Fibroblast of mammary gland (primary cell): ENCODE data around the gene REV1.
"Not testable (repeated sequence)": the region's sequence is repeated elsewhere in the genome, so short reads cannot be mapped to it uniquely, and the experiment has no call there.

Experiments
- DNase-seq: peaks from one replicate; pipeline ENCODE4 v3.0.0-alpha.2; 2010; ENCODE audit warnings: low read depth
- H3K4me3 ChIP-seq: 2 replicates; pipeline ENCODE4 v1.5.1; 2011; ENCODE audit warnings: low read depth, mild to moderate bottlenecking, low read length, moderate library complexity; ENCODE audit not compliant: control insufficient read depth
- TF ChIP-seq, protein P1 (sequence below): conservative IDR thresholded peaks from 2 replicates; pipeline ENCODE4 v1.5.1; 2011; ENCODE audit warnings: low read depth, low read length, inconsistent platforms; ENCODE audit not compliant: control insufficient read depth, insufficient read depth

The REV1 gene

DNA sequence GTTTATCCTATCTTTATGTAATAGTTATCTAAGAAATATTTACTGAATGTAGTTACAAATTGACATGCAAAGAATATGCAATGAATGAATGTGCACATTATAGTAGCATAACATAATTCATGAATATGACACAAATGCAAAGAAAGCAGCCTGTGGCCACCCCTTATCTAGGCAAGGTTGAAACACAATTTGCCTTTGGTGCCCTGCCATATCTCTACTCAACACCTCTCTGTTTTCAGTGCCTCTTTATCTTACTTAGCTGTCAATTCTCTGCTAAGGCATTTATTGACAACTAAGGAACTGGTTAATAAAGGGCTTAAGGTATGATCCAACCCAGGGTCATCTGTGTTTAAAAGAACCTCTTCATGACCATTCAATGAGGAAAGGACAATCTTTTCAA is 18.9 kb downstream of the REV1 start:
- TF ChIP-seq, protein P1, sequence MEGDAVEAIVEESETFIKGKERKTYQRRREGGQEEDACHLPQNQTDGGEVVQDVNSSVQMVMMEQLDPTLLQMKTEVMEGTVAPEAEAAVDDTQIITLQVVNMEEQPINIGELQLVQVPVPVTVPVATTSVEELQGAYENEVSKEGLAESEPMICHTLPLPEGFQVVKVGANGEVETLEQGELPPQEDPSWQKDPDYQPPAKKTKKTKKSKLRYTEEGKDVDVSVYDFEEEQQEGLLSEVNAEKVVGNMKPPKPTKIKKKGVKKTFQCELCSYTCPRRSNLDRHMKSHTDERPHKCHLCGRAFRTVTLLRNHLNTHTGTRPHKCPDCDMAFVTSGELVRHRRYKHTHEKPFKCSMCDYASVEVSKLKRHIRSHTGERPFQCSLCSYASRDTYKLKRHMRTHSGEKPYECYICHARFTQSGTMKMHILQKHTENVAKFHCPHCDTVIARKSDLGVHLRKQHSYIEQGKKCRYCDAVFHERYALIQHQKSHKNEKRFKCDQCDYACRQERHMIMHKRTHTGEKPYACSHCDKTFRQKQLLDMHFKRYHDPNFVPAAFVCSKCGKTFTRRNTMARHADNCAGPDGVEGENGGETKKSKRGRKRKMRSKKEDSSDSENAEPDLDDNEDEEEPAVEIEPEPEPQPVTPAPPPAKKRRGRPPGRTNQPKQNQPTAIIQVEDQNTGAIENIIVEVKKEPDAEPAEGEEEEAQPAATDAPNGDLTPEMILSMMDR = no peak
- DNase-seq = no peak
- no peak overlapping the region for H3K4me3 ChIP-seq

DNA sequence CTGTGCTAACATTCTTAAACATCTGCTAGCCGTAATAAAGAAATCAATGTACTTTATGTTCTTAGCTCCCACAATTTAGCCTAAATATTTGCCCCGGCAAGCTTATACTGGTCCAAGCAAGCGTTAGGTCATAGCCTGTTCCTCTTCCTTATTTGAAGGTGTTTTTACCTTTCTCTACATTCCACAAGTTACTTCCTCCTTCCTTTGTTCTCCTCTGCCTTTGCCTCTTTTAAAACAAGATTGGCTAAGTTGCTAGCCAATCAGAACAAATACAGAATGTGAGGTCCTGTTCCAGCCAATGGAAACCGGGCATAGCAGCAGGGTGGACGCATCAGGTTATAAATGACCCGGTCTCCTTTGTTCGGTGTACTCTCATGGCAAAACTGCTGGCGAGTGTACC is 19.4 kb downstream of the REV1 start:
- not testable (repeated sequence) for DNase-seq, H3K4me3 ChIP-seq

DNA sequence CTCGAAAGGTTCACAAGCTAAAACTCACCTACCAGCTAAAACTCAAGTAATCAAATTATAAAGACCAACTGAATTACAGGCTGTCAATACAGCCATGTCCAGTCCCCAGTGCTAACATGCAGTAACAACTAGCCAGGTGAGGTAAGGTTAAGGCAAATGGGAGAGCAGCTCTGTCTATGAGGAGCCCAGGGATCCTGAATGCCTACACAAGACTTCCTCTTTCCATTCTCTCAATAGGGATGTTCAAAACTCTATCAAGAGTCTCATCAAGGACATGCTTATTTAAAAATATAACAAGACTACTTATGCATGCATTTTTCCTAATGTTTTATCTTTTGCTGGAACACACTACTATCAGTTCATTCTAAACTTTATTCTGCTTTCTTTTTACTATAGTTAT is 20.4 kb downstream of the REV1 start:
- DNase-seq = no peak
- TF ChIP-seq, protein P1 = no peak
- H3K4me3 ChIP-seq = no peak overlapping the region

DNA sequence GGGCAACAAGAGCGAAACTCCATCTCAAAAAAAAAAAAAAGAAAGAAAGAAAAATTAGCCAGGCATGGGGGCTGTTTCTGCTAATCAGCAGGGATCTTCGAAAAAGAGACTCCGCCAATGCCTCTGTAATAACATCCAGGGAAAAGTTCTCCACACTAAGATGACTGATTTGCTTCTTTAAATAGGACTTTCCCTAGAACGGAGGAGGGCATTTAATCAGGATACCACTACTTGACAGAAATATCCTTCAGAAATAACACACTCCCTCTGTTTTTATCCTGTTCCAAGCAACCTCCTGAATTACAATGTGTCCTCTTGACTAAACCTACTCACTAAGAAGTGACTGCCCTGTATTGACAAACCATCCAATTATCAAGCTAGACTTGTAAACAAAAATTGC is 21.7 kb downstream of the REV1 start:
- TF ChIP-seq, protein P1 = no peak
- no peak overlapping the region for H3K4me3 ChIP-seq
- no peak for DNase-seq

DNA sequence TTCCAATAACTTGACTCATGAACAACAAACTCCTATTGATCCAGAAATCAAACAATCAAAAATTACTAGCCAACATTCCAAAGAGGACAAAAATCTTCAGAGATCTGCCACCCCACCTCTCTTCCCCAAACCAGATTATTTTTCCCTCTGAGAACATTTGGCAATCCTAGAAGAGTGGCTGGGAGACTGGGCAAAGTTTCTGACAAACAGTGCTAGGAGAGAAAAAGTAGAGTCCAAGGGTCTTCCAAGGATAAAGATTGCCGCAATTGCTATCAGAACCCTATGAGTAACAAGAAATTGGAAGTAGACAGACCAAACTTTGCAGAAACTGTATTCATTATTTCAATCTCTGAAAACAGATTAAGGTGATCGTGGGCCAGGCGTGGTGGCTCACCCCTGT is 22.4 kb downstream of the REV1 start:
- TF ChIP-seq, protein P1 = no peak
- DNase-seq = no peak
- H3K4me3 ChIP-seq = no peak overlapping the region

DNA sequence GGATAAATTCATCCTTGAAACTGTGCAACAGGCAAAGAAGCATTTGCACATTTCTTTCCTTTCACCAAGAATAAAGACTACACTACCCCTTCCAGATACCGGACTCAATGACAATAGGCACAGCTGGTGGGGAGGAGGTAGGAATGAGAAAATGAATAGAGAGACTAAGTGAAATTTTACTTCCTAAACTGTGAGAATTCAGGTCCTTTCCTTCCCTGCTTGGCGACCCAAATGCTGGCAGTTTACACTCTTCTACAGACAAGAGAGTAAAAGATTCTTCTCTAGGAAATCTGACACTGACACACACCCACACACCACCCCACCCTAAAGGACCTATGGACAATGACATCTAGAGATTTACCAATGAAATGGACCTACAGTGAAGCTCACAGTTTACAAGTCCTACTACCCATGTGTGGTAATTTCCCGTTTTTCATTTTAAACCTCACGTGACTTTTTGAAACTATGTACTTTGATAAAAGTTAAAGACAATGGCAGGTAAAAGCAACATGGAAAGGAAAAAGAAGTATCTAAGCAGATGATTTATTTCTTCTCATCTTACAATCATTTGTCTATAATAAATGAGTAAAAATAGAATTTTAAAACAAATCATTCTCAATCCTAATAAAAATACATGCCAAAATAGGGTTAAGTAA is 27.9 kb downstream of the REV1 start:
- no peak for DNase-seq
- no peak overlapping the region for H3K4me3 ChIP-seq
- TF ChIP-seq, protein P1 = no peak

DNA sequence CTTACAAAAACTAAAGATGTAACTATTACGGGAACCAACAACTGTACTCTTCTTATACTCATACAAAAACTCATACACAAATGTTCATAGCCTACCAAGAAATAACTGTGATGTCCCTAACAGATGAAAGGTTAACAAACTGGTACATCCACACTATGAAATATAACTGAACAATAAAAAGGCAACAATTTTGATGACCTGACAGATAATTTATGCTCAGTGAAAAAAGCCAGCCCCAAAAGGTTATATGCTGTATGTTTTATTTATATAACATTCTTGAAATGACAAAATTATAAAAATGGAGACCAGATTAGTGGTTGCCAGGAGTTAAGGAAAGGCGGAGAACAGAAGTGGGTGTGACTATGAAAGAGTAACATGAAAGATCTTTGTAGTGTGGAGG is 31.3 kb downstream of the REV1 start:
- DNase-seq = no peak
- no peak overlapping the region for H3K4me3 ChIP-seq
- TF ChIP-seq, protein P1 = no peak

DNA sequence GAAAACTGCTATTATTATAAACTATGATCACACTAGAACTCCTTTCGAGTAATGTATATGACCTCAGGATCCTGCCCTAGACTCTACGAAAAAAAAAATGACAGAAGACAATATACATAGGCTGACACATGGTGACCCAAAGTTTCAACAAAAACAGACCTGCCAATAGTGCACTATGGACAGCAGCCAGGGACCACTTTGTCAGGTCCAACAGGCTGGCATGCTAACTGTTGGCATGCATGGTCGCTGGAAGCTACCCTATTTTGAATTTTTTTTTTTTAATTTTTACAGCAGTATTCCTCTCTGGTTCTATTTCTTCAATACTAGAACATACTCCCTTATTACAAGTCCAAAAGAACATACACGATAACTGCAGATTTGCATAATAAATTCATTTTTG is 38.1 kb downstream of the REV1 start:
- H3K4me3 ChIP-seq = no peak overlapping the region
- TF ChIP-seq, protein P1 = no peak
- DNase-seq = no peak
